GM13976 (cell line): ENCODE measurements around the gene CUX1.
"Not testable (repeated sequence)": the region's sequence is repeated elsewhere in the genome, so short reads cannot be mapped to it uniquely, and the experiment has no call there.

Experiments
- DNase-seq: peaks from one replicate; pipeline ENCODE4 v3.0.0; 2012; ENCODE audit warnings: low spot score
- CTCF ChIP-seq: IDR thresholded peaks from 2 replicates; pipeline ENCODE4 v1.5.1; 2012; ENCODE audit warnings: borderline replicate concordance, mild to moderate bottlenecking; ENCODE audit not compliant: insufficient read depth; ENCODE audit errors: extremely low read depth, missing control alignments, control extremely low read depth
- in situ Hi-C: fragments of 300-500 bp; cut with MboI; formaldehyde crosslinking; loops from one replicate; pipeline ENCODE4 v1.12.0; 2022; ENCODE audit warnings: low sequenced_read_pairs, mixed read lengths, inconsistent platforms; ENCODE audit not compliant: unreplicated experiment

The CUX1 gene

GRCh38 chr7:101846800-101847538 lies 29.5 kb downstream of the CUX1 start:
- no peak for TF ChIP-seq CTCF
- in situ Hi-C loops, result no loop called here

GRCh38 chr7:101848208-101848951 lies 31.0 kb downstream of the CUX1 start:
- TF ChIP-seq CTCF, result no peak
- DNase-seq, result no peak
- in situ Hi-C loops, result no loop called here

More at GRCh38 chr7:101846800-101847538, 29.5 kb downstream of the CUX1 start:
- no peak for DNase-seq

GRCh38 chr7:101849314-101849713 lies 31.9 kb downstream of the CUX1 start:
- DNase-seq, in situ Hi-C loops: not testable (repeated sequence)

GRCh38 chr7:101852364-101852763 lies 34.9 kb downstream of the CUX1 start:
- in situ Hi-C loops, DNase-seq: not testable (repeated sequence)

GRCh38 chr7:101853684-101854083 lies 36.3 kb downstream of the CUX1 start:
- TF ChIP-seq CTCF, result no peak
- no peak for DNase-seq
- in situ Hi-C loops, result no loop called here

- no peak for TF ChIP-seq CTCF
- in situ Hi-C loops, result no loop called here
- no peak for DNase-seq
Observed at GRCh38 chr7:101854084-101854865, 36.8 kb downstream of the CUX1 start.

- no peak for TF ChIP-seq CTCF
- peak; percentile 88 for DNase-seq
- in situ Hi-C loops, result no loop called here
Observed at GRCh38 chr7:101856473-101857357, 39.3 kb downstream of the CUX1 start.
